Neural progenitor cell (in vitro differentiated cells): Measurements from ENCODE around the gene ABTB2. TPM values are rescaled to one million over a fixed set of nuclear protein-coding genes. Genes with fewer than 3 reads are reported as not detected.

Source experiments
- DNase-seq: peaks from one replicate; pipeline ENCODE4 v3.0.0-alpha.2; 2016; ENCODE audit warnings: low spot score
- H2AFZ ChIP-seq: fragments of 200-600 bp; sonication (generic); replicated peaks from 2 replicates; pipeline ENCODE4 v1.6.1; 2016; ENCODE audit warnings: antibody characterized with exemption
- H3F3A ChIP-seq: fragments of 200-600 bp; sonication (generic); 2 replicates; pipeline ENCODE4 v1.6.1; 2016; ENCODE audit warnings: antibody characterized with exemption, low read depth
- H3K27ac ChIP-seq: fragments of 200-600 bp; sonication (generic); 2 replicates; pipeline ENCODE4 v1.5.1; 2016; ENCODE audit warnings: mild to moderate bottlenecking
- H3K27me3 ChIP-seq: fragments of 200-600 bp; sonication (generic); 2 replicates; pipeline ENCODE4 v1.6.1; 2016; ENCODE audit warnings: mild to moderate bottlenecking, moderate library complexity
- H3K36me3 ChIP-seq: fragments of 200-600 bp; sonication (generic); 2 replicates; pipeline ENCODE4 v1.5.1; 2016
- H3K4me1 ChIP-seq: fragments of 200-600 bp; sonication (generic); 2 replicates; pipeline ENCODE4 v1.6.1; 2016; ENCODE audit warnings: mixed run types
- H3K4me2 ChIP-seq: fragments of 200-600 bp; sonication (generic); 2 replicates; pipeline ENCODE4 v1.6.1; 2016
- H3K4me3 ChIP-seq: fragments of 200-600 bp; sonication (generic); 2 replicates; pipeline ENCODE4 v1.5.1; 2016
- H3K79me2 ChIP-seq: fragments of 200-600 bp; sonication (generic); 2 replicates; pipeline ENCODE4 v1.6.1; 2016; ENCODE audit warnings: low read depth
- H3K9ac ChIP-seq: fragments of 200-600 bp; sonication (generic); 2 replicates; pipeline ENCODE4 v1.6.1; 2016
- H3K9me3 ChIP-seq: fragments of 200-600 bp; sonication (generic); 2 replicates; pipeline ENCODE4 v1.5.1; 2016; ENCODE audit warnings: low read depth
- H4K20me1 ChIP-seq: fragments of 200-600 bp; sonication (generic); 2 replicates; pipeline ENCODE4 v1.6.1; 2016; ENCODE audit warnings: low read depth
- H3K27ac Mint-ChIP-seq: 3 replicates; pipeline ENCODE4 v1.8.0; 2021; ENCODE audit warnings: mixed read lengths
- H3K27me3 Mint-ChIP-seq: 2 replicates; pipeline ENCODE4 v1.8.0; 2022; ENCODE audit warnings: low read depth, mild to moderate bottlenecking, inconsistent platforms, moderate library complexity, mixed read lengths; ENCODE audit not compliant: insufficient read depth
- H3K36me3 Mint-ChIP-seq: 3 replicates; pipeline ENCODE4 v1.8.0; 2021; ENCODE audit warnings: mixed read lengths
- H3K4me1 Mint-ChIP-seq: 3 replicates; pipeline ENCODE4 v1.8.0; 2021; ENCODE audit warnings: mixed read lengths
- H3K4me3 Mint-ChIP-seq: 3 replicates; pipeline ENCODE4 v1.8.0; 2021; ENCODE audit warnings: mild to moderate bottlenecking, moderate library complexity, mixed read lengths
- H3K9me3 Mint-ChIP-seq: 3 replicates; pipeline ENCODE4 v1.8.0; 2020; ENCODE audit warnings: mixed read lengths
- EZH2 ChIP-seq: fragments of 200-600 bp; sonication (generic); IDR thresholded peaks from 2 replicates; pipeline ENCODE4 v1.6.1; 2017; ENCODE audit warnings: antibody characterized with exemption, mild to moderate bottlenecking, moderate library complexity
- EZH2phosphoT487 ChIP-seq: fragments of 200-600 bp; sonication (generic); IDR thresholded peaks from 2 replicates; pipeline ENCODE4 v1.6.1; 2017; ENCODE audit warnings: antibody characterized with exemption
- total RNA-seq: library from RNA; depleted of rRNA; stranded (reverse); fragments of >200 nt; gene quantifications from 2 replicates; pipeline ENCODE4 v1.2.3, GENCODE V29; 2015; ENCODE audit warnings: low replicate concordance
- TF ChIP-seq, protein P1 (sequence below): fragments of 200-600 bp; sonication (generic); IDR thresholded peaks from 2 replicates; pipeline ENCODE4 v1.5.1; 2017; ENCODE audit warnings: antibody characterized with exemption, mild to moderate bottlenecking

Gene ABTB2
- total RNA-seq, 1 donor from 2014 or later = 0.37 TPM

DNA sequence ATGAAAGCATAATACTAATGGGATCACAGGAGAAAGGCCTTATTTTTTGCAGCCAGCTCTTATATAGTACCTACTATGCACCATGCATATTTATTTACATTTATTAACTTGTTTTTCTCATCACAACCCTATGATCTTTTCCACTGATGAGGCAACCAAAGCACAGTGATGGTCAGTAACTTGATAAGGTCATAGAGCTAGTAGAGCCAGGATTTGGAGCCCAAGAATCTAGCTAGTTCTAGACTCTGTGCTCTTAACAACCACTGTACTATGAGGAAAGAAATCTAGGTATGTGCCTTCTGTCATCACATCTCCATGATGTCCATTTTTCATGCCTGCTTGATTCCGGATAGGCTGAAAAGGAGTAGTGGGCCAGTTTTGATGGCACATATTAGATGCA lies 24.0 kb upstream of the ABTB2 start:
- no peaks in the 10 kb centered on the region for H4K20me1 ChIP-seq
- DNase-seq = no peak
- Mint-ChIP-seq H3K4me3 (no peak overlapping the region), H3K9me3 (peaks cover 14% of the 10 kb centered on the region), H3K36me3 (peaks cover 5% of the 10 kb centered on the region), H3K27ac (no peak overlapping the region), H3K27me3 (peaks cover 3% of the 10 kb centered on the region), H3K4me1 (no peaks in the 10 kb centered on the region)
- H3K9me3 ChIP-seq = no peaks in the 10 kb centered on the region
- no peak overlapping the region for H3K4me3 ChIP-seq
- H2AFZ ChIP-seq = no peak overlapping the region
- no peak overlapping the region for H3K9ac ChIP-seq
- H3K4me2 ChIP-seq = no peak overlapping the region
- TF ChIP-seq, protein P1, sequence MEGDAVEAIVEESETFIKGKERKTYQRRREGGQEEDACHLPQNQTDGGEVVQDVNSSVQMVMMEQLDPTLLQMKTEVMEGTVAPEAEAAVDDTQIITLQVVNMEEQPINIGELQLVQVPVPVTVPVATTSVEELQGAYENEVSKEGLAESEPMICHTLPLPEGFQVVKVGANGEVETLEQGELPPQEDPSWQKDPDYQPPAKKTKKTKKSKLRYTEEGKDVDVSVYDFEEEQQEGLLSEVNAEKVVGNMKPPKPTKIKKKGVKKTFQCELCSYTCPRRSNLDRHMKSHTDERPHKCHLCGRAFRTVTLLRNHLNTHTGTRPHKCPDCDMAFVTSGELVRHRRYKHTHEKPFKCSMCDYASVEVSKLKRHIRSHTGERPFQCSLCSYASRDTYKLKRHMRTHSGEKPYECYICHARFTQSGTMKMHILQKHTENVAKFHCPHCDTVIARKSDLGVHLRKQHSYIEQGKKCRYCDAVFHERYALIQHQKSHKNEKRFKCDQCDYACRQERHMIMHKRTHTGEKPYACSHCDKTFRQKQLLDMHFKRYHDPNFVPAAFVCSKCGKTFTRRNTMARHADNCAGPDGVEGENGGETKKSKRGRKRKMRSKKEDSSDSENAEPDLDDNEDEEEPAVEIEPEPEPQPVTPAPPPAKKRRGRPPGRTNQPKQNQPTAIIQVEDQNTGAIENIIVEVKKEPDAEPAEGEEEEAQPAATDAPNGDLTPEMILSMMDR = no peak
- TF ChIP-seq EZH2phosphoT487 (no peak), EZH2 (no peak)
- H3K79me2 ChIP-seq = no peaks in the 10 kb centered on the region
- H3K4me1 ChIP-seq = no peaks in the 10 kb centered on the region
- no peaks in the 10 kb centered on the region for H3F3A ChIP-seq
- H3K27ac ChIP-seq = no peak overlapping the region
- no peaks in the 10 kb centered on the region for H3K27me3 ChIP-seq
- no peaks in the 10 kb centered on the region for H3K36me3 ChIP-seq

DNA sequence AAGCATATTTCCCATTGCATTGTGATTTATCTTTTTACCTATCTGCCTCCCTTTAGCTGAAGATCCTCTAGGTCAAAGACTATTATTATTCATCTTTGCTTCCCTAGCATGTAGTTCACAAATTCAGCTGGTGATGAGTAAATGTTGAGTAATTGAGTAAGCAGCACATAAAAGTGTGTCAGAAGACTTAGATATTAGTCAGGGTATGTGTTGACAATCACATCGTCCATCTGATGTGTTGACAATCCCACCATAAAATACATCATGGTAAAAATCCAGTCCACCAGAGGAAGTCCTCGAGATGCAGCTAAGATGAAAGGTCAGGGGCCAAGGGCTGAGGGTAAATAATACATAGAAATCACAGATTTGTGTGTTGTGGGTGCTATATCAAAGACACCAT lies 22.9 kb upstream of the ABTB2 start:
- Histone ChIP-seq H3K9me3 (no peaks in the 10 kb centered on the region), H2AFZ (no peak overlapping the region), H3K79me2 (no peaks in the 10 kb centered on the region), H3K27me3 (no peaks in the 10 kb centered on the region), H3F3A (no peaks in the 10 kb centered on the region), H3K4me3 (no peak overlapping the region), H4K20me1 (no peaks in the 10 kb centered on the region), H3K4me1 (no peaks in the 10 kb centered on the region), H3K36me3 (no peaks in the 10 kb centered on the region), H3K27ac (no peak overlapping the region), H3K9ac (no peak overlapping the region), H3K4me2 (no peak overlapping the region)
- H3K4me1 Mint-ChIP-seq = no peaks in the 10 kb centered on the region
- peaks cover 19% of the 10 kb centered on the region for H3K9me3 Mint-ChIP-seq
- TF ChIP-seq EZH2 = no peak
- no peak for TF ChIP-seq EZH2phosphoT487
- TF ChIP-seq, protein P1 = no peak
- no peak overlapping the region for H3K27ac Mint-ChIP-seq
- H3K4me3 Mint-ChIP-seq = no peak overlapping the region
- peaks cover 3% of the 10 kb centered on the region for H3K27me3 Mint-ChIP-seq
- DNase-seq = no peak
- peaks cover 6% of the 10 kb centered on the region for H3K36me3 Mint-ChIP-seq

GRCh38 chr11:34379539-34379938 lies 21.7 kb upstream of the ABTB2 start:
- no peak overlapping the region for H2AFZ ChIP-seq
- Mint-ChIP-seq H3K27ac (no peak overlapping the region), H3K36me3 (peaks cover 6% of the 10 kb centered on the region), H3K9me3 (peaks cover 25% of the 10 kb centered on the region), H3K4me3 (no peak overlapping the region), H3K4me1 (no peaks in the 10 kb centered on the region), H3K27me3 (peaks cover 3% of the 10 kb centered on the region)
- H3K27ac ChIP-seq = no peak overlapping the region
- no peak overlapping the region for H3K4me2 ChIP-seq
- no peak for DNase-seq
- no peaks in the 10 kb centered on the region for H3K27me3 ChIP-seq
- H3K9me3 ChIP-seq = peaks cover 6% of the 10 kb centered on the region
- H3K9ac ChIP-seq = no peak overlapping the region
- H3K4me3 ChIP-seq = no peak overlapping the region
- no peaks in the 10 kb centered on the region for H3K4me1 ChIP-seq
- H3K79me2 ChIP-seq = no peaks in the 10 kb centered on the region
- H3F3A ChIP-seq = no peaks in the 10 kb centered on the region
- H4K20me1 ChIP-seq = no peaks in the 10 kb centered on the region
- no peaks in the 10 kb centered on the region for H3K36me3 ChIP-seq
- TF ChIP-seq EZH2phosphoT487 (no peak), EZH2 (no peak)
- TF ChIP-seq, protein P1 = no peak
